Lung (tissue), 12 donors: Measurements from ENCODE around the gene MBD3L2B. TPM values are rescaled to one million over a fixed set of nuclear protein-coding genes. Genes with fewer than 3 reads are reported as not detected.

Source experiments
- ATAC-seq: fragments of 200-7000 bp; cut with Tn5 transposase; one replicate; pipeline ENCODE4 v1.9.1; 2020; ENCODE audit warnings: moderate number of reproducible peaks; ENCODE audit not compliant: insufficient read depth, low FRiP score
- DNase-seq, 3 donors: peaks; one replicate each; pipeline ENCODE4 v3.0.0-alpha.2; 2013 to 2017
- H3K27ac ChIP-seq, 2 donors: one replicate each; pipeline ENCODE4 v1.5.1; 2013; ENCODE audit warnings: mild to moderate bottlenecking in 2 of 2, moderate library complexity in 2 of 2, control low read depth in 1 of 2, inconsistent platforms in 1 of 2, low read depth in 1 of 2, low read length in 1 of 2
- H3K27me3 ChIP-seq, 3 donors: one replicate each; pipeline ENCODE4 v1.5.1; 2013; ENCODE audit warnings: low read length in 2 of 3; ENCODE audit not compliant: control insufficient read depth in 3 of 3, insufficient read depth in 3 of 3
- H3K36me3 ChIP-seq, 4 donors: one replicate each; pipeline ENCODE4 v1.5.1; 2013; ENCODE audit warnings: low read length in 4 of 4, mild to moderate bottlenecking in 1 of 4, moderate library complexity in 1 of 4; ENCODE audit not compliant: control insufficient read depth in 4 of 4, insufficient read depth in 4 of 4
- H3K4me1 ChIP-seq, 5 donors: one replicate each; pipeline ENCODE4 v1.5.1; 2013; ENCODE audit warnings: low read length in 5 of 5, mild to moderate bottlenecking in 2 of 5, moderate library complexity in 1 of 5; ENCODE audit not compliant: control insufficient read depth in 5 of 5, insufficient read depth in 5 of 5
- H3K4me3 ChIP-seq: one replicate; pipeline ENCODE4 v1.5.1; 2013; ENCODE audit warnings: mild to moderate bottlenecking, control low read depth, moderate library complexity
- H3K9ac ChIP-seq, 2 donors: one replicate each; pipeline ENCODE4 v1.5.1; 2013; ENCODE audit warnings: low read length in 2 of 2, control low read depth in 1 of 2; ENCODE audit not compliant: insufficient read depth in 1 of 2
- H3K9me3 ChIP-seq, 4 donors: one replicate each; pipeline ENCODE4 v1.5.1; 2013; ENCODE audit warnings: low read length in 3 of 4, mild to moderate bottlenecking in 1 of 4, moderate library complexity in 1 of 4; ENCODE audit not compliant: control insufficient read depth in 4 of 4, insufficient read depth in 3 of 4
- CTCF ChIP-seq: IDR thresholded peaks from 2 replicates; pipeline ENCODE4 v1.5.1; 2012; ENCODE audit warnings: mild to moderate bottlenecking; ENCODE audit errors: control extremely low read depth, extremely low read depth
- WGBS, 2 donors: extraction: QIAGEN DNeasy Blood & Tissue Kit; methylation state at CpG; one replicate each; pipeline ENCODE4 v1.1.7; 2013; 5-methylcytosine and 5-hydroxymethylcytosine counted together
- polyA plus RNA-seq, 2 donors: library from polyadenylated mRNA; stranded (reverse); fragments of 200-250 nt; gene quantifications; one replicate each; pipeline ENCODE4 v1.2.1, GENCODE V29; 2013
- total RNA-seq, 2 donors: library from RNA; depleted of rRNA in 1 of 2; stranded (reverse); fragments of >200 nt in 1 of 2; gene quantifications; one replicate each; pipeline ENCODE4 v1.2.1, GENCODE V29; 2014 to 2021
- donor health status: control.
- donor health status: control.
- donor health status: Bipolar disorder and iron deficiency.
- donor health status: healthy.
- donor health status: DM: yes; HTN: yes; CAD: no.

Gene MBD3L2B
- total and polyA plus RNA-seq, 4 donors, result not detected

GRCh38 chr19:6997679-6998445, 23.4 kb downstream of the MBD3L2B start:
- 67 to 76% methylated on average over 15 of the region's 15 CpGs for WGBS, 2 donors
- no peak for TF ChIP-seq CTCF
- Histone ChIP-seq H3K4me1 (no peaks in the 10 kb centered on the region), H3K27me3 (no peaks in the 10 kb centered on the region), H3K9me3 (peaks cover 0 to 6% (median 2%) of the 10 kb centered on the region in 4 donors), H3K9ac (no peak overlapping the region), H3K4me3 (no peak overlapping the region), H3K27ac (no peak overlapping the region), H3K36me3 (no peaks in the 10 kb centered on the region)
- ATAC-seq (no peak), DNase-seq (no peak)

- Histone ChIP-seq H3K4me1 (no peaks in the 10 kb centered on the region), H3K36me3 (no peaks in the 10 kb centered on the region), H3K9me3 (peaks cover 0 to 6% (median 2%) of the 10 kb centered on the region in 4 donors), H3K27ac (no peak overlapping the region), H3K27me3 (no peaks in the 10 kb centered on the region), H3K4me3 (no peak overlapping the region), H3K9ac (no peak overlapping the region)
- ATAC-seq (no peak), DNase-seq (no peak)
- no peak for TF ChIP-seq CTCF
- WGBS, 2 donors, result 78 to 89% methylated on average over 4 of the region's 4 CpGs
These were observed 24.4 kb downstream of the MBD3L2B start for GRCh38 chr19:6996810-6997209.

GRCh38 chr19:6995054-6995453, 26.2 kb downstream of the MBD3L2B start:
- H3K9ac ChIP-seq, result no peak overlapping the region
- H3K4me3 ChIP-seq, result no peak overlapping the region
- no peaks in the 10 kb centered on the region for H3K4me1 ChIP-seq
- no peak for TF ChIP-seq CTCF
- no peaks in the 10 kb centered on the region for H3K27me3 ChIP-seq
- H3K9me3 ChIP-seq, result peaks cover 0 to 6% (median 2%) of the 10 kb centered on the region in 4 donors
- H3K36me3 ChIP-seq, result no peaks in the 10 kb centered on the region
- WGBS, 2 donors, result 62 to 73% methylated on average over 1 of the region's 1 CpG
- ATAC-seq (no peak), DNase-seq (no peak)
- H3K27ac ChIP-seq, result peak overlapping the region in 1 of 2 donors; percentile 20
